NB4 (cell line): ENCODE data around the gene VAV3.

Experiments
- CTCF ChIP-seq: IDR thresholded peaks from one replicate; pipeline ENCODE4 v1.5.1; 2012; ENCODE audit warnings: low read depth, low read length
- MAX ChIP-seq: IDR thresholded peaks from 2 replicates; pipeline ENCODE4 v1.6.1; 2011; ENCODE audit warnings: low read depth, low read length
- POLR2A ChIP-seq: IDR thresholded peaks from 2 replicates; pipeline ENCODE4 v1.6.1; 2011; ENCODE audit warnings: mild to moderate bottlenecking; ENCODE audit not compliant: insufficient read length; ENCODE audit errors: extremely low read depth

- TF ChIP-seq CTCF (no peak), POLR2A (no peak), MAX (no peak)
Measured at GRCh38 chr1:107943694-107944093, 21.3 kb downstream of the VAV3 start.
